ENCODE results near the gene MED27. TPM values are rescaled to one million over a fixed set of nuclear protein-coding genes. Genes with fewer than 3 reads are reported as not detected.
"Not testable (repeated sequence)": the region's sequence is repeated elsewhere in the genome, so short reads cannot be mapped to it uniquely, and the experiment has no call there.

The MED27 gene
- total RNA-seq, 2 experiments from 2014 or later: 32.5 TPM

DNA sequence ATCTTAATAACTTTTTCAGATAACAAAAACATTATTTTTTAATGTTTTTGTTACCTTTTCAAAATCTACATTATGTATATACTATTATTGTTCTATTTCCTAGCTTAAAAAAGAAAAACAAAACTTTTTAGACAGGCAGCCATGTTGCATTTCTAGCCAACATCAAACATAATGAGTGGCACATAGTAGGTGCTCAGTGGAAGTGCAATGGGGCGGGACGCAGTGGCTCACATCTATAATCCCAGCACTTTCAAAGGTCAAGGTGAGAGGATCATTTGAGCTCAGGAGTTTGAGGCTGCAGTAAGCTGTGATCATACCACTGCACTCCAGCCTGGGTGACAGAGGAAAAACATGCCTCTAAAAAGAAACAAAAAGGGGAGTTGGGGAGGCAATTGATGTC, 68.4 kb downstream of the MED27 start:
- no peak for DNase-seq
- CTCF ChIA-PET: interaction anchor here (1.7 kb wide), 1 partner anchor 9 kb away, joined by 5 read pairs; no protein-coding TSS in a partner anchor
- TF ChIP-seq, protein P1, sequence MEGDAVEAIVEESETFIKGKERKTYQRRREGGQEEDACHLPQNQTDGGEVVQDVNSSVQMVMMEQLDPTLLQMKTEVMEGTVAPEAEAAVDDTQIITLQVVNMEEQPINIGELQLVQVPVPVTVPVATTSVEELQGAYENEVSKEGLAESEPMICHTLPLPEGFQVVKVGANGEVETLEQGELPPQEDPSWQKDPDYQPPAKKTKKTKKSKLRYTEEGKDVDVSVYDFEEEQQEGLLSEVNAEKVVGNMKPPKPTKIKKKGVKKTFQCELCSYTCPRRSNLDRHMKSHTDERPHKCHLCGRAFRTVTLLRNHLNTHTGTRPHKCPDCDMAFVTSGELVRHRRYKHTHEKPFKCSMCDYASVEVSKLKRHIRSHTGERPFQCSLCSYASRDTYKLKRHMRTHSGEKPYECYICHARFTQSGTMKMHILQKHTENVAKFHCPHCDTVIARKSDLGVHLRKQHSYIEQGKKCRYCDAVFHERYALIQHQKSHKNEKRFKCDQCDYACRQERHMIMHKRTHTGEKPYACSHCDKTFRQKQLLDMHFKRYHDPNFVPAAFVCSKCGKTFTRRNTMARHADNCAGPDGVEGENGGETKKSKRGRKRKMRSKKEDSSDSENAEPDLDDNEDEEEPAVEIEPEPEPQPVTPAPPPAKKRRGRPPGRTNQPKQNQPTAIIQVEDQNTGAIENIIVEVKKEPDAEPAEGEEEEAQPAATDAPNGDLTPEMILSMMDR (IDR thresholded peaks at IDR 0.05): no peak
- no peak for ATAC-seq
- H3K27me3 Mint-ChIP-seq: no peaks in the 10 kb centered on the region
- H3K4me1 Mint-ChIP-seq (ENCODE audit: low read depth): peaks cover 18% of the 10 kb centered on the region
- POLR2A ChIA-PET: no interaction called here
- H3K36me3 Mint-ChIP-seq (ENCODE audit: low read depth): peaks cover 24% of the 10 kb centered on the region
- intact Hi-C loops (cut with micrococcal nuclease): no loop called here
- no peak overlapping the region for H3K4me3 Mint-ChIP-seq
- H3K9me3 Mint-ChIP-seq: no peaks in the 10 kb centered on the region
- no peak overlapping the region for H3K27ac Mint-ChIP-seq

DNA sequence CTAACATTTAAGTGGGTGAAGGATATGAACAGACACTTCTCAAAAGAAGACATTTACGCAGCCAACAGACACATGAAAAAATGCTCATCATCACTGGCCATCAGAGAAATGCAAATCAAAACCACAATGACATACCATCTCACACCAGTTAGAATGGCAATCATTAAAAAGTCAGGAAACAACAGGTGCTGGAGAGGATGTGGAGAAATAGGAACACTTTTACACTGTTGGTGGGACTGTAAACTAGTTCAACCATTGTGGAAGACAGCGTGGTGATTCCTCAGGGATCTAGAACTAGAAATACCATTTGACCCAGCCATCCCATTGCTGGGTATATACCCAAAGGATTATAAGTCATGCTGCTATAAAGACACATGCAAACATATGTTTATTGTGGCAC, 69.5 kb downstream of the MED27 start:
- intact Hi-C loops (cut with micrococcal nuclease); CTCF ChIA-PET; POLR2A ChIA-PET; H3K27me3 Mint-ChIP-seq; ATAC-seq; H3K9me3 Mint-ChIP-seq; H3K27ac Mint-ChIP-seq; DNase-seq; H3K4me3 Mint-ChIP-seq: not testable (repeated sequence)
- Mint-ChIP-seq H3K4me1 (ENCODE audit: low read depth) (peaks cover 24% of the 10 kb centered on the region), H3K36me3 (ENCODE audit: low read depth) (peaks cover 24% of the 10 kb centered on the region)

DNA sequence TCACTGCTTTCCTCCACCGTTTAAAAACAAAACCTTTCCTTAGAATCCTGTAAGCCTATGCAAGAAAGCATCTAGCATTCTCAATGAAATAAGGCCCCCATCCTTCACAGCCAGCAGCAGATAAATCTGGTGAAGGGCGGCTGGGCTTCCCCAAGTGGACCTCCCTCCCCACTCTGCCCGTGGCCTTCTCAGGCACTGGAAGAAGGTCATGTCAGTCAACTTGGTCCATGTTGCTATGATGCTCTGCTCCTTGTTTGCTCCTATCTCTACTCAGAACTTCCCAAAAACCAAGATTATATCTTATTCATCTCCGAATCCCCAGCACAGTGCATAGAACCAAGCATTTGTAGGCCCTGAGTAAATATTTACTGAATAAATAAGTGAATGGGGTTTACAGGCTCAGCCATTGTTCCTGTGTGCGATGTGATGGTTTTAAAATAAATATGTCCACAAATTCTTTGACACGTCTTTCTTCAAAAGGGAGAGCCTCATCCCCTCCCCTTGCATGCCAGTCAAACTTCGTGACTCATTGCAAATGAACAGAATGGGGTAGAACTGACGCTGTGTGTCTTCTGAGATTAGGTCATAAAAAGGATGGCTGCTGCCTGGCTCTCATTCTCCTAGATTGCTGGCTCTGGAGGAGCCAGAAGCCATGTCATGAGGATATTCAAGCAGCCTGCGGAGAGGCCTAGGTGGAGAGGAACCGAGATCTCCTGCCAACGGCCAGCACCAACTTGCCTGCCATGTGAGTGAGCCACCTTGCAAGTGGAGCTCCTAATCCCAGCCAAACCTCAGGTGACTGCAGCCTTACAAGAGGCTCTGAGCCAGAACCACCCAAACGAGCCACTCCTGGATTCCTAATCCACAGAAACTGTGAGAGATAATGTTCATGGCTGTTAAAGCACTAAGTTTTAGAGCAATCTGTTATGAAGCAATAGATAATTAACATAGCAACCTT, 70.5 kb downstream of the MED27 start:
- peaks cover 20% of the 10 kb centered on the region for H3K36me3 Mint-ChIP-seq (ENCODE audit: low read depth)
- ATAC-seq: no peak
- intact Hi-C loops (cut with micrococcal nuclease): no loop called here
- ChIA-PET CTCF (no interaction called here), POLR2A (no interaction called here)
- no peaks in the 10 kb centered on the region for H3K27me3 Mint-ChIP-seq
- TF ChIP-seq, protein P1 (IDR thresholded peaks at IDR 0.05): no peak
- H3K4me1 Mint-ChIP-seq (ENCODE audit: low read depth): peaks cover 30% of the 10 kb centered on the region
- DNase-seq: no peak
- no peak overlapping the region for H3K4me3 Mint-ChIP-seq
- no peaks in the 10 kb centered on the region for H3K9me3 Mint-ChIP-seq
- H3K27ac Mint-ChIP-seq: no peak overlapping the region

DNA sequence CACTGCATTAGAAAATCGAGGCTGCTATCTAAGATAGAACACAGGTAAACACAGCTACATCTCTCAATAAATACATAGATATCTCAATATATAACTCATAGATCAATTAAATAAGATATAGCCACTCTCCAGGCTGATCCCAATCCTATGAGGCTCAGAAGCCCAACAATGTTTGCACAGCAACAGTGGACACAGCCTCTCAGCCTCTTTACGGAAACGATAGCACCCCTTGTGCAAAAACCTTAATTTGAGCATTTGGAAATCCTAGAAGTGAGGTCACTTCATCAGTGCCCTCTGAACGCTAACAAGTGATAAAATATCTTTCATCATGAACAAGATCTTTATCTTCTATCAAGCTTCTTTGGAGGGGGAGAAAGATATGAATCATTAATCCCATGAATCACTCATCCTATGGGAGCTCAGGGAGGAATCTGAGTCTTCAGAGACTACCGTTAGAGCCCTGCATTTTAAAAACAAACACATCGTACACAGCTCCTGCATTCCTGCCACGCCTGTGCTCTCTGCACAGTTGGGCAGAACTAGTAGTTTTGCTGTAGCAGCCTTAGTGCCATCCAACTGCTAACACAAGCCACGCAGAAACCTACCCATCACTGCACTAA, 71.4 kb downstream of the MED27 start:
- Mint-ChIP-seq H3K4me3 (no peak overlapping the region), H3K36me3 (ENCODE audit: low read depth) (peaks cover 19% of the 10 kb centered on the region), H3K9me3 (no peaks in the 10 kb centered on the region), H3K4me1 (ENCODE audit: low read depth) (peaks cover 37% of the 10 kb centered on the region), H3K27ac (no peak overlapping the region), H3K27me3 (no peaks in the 10 kb centered on the region)
- CTCF ChIA-PET: interaction anchor here (0.9 to 1.5 kb wide), 2 partner anchors 11 to 161 kb away, joined by 3 to 5 read pairs; no protein-coding TSS in a partner anchor
- POLR2A ChIA-PET: no interaction called here
- TF ChIP-seq, protein P1 (IDR thresholded peaks at IDR 0.05): no peak
- ATAC-seq (no peak), DNase-seq (no peak)
- intact Hi-C loops (cut with micrococcal nuclease): no loop called here

DNA sequence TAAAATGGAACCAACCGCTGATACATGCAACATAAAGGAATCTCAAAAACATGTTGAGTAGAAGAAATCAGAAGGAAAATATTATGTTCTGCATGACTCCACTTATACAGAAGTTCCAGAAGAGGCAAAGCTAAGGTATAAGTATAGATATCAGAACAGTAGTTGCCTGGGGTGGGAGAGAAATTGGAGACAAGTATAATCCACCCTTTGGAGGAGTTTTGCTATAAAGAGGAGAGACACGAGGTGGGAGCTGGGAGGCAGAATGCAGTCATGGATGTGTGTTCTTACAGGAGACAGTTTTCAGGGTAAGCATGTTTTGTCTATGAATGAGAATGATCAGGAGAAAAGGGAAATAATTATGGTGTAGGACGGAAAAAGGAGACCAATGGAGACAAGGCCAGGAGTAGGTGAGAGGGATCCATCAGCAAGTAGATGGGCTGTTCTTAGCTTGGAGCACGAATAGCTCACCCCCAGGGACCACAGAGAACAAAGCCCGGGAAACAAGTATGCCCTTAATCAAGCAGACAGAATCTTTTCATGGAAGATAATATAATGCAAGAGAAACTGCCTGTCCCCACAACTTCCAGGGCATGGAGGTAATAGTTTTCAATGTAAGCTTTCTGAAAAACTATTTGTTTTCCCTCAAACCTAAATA, 72.2 kb downstream of the MED27 start:
- ATAC-seq (peak; percentile 32), DNase-seq (no peak)
- Mint-ChIP-seq H3K27me3 (no peaks in the 10 kb centered on the region), H3K36me3 (ENCODE audit: low read depth) (peaks cover 12% of the 10 kb centered on the region), H3K4me3 (no peak overlapping the region), H3K9me3 (no peaks in the 10 kb centered on the region), H3K4me1 (ENCODE audit: low read depth) (peaks cover 45% of the 10 kb centered on the region), H3K27ac (peak overlapping the region; percentile 14)
- intact Hi-C loops (cut with micrococcal nuclease): no loop called here
- ChIA-PET CTCF (interaction anchor here (0.9 to 1.5 kb wide), 4 partner anchors 11 to 246 kb away, joined by 3 to 5 read pairs (median 4); no protein-coding TSS in a partner anchor), POLR2A (no interaction called here)
- TF ChIP-seq, protein P1 (IDR thresholded peaks at IDR 0.05): no peak
